NCI-H146 (cell line): ENCODE measurements around the gene FOXP2.

Experiments used
- DNase-seq: peaks from one replicate; lab custom pipeline; 2025; lab: John Stamatoyannopoulos, UW

FOXP2 gene

GRCh38 chr7:114720725-114721124 lies 306.1 kb downstream of the FOXP2 start:
- DNase-seq: no peak

- no peak for DNase-seq
Measured at GRCh38 chr7:114722562-114722961, 307.9 kb downstream of the FOXP2 start.

GRCh38 chr7:114723308-114723707 lies 308.7 kb downstream of the FOXP2 start:
- no peak for DNase-seq

GRCh38 chr7:114740095-114740494 lies 325.5 kb downstream of the FOXP2 start:
- peak; percentile 2 for DNase-seq

- no peak for DNase-seq
Measured at GRCh38 chr7:114740941-114741340, 326.3 kb downstream of the FOXP2 start.

- no peak for DNase-seq
Measured at GRCh38 chr7:114741911-114742310, 327.3 kb downstream of the FOXP2 start.
